CD4-positive, alpha-beta T cell treated with Interleukin-2 at 100 ng/mL for 4 hours (primary cell): Measurements from ENCODE around the gene WASF2.
"Not testable (repeated sequence)": the region's sequence is repeated elsewhere in the genome, so short reads cannot be mapped to it uniquely, and the experiment has no call there.

Experiments used
- DNase-seq: peaks from one replicate; pipeline ENCODE4 v3.0.0-alpha.2; 2020; ENCODE audit warnings: low spot score

WASF2 gene

GRCh38 chr1:27397749-27398148 lies 92.2 kb downstream of the WASF2 start:
- no peak for DNase-seq

GRCh38 chr1:27397110-27397509 lies 92.9 kb downstream of the WASF2 start:
- no peak for DNase-seq

- peak; percentile 83 for DNase-seq
Observed at GRCh38 chr1:27395441-27396195, 94.3 kb downstream of the WASF2 start.

- no peak for DNase-seq
Observed at GRCh38 chr1:27394925-27395324, 95.0 kb downstream of the WASF2 start.

GRCh38 chr1:27394282-27394658 lies 95.7 kb downstream of the WASF2 start:
- no peak for DNase-seq

- DNase-seq = no peak
Observed at GRCh38 chr1:27393641-27394281, 96.2 kb downstream of the WASF2 start.

- DNase-seq = no peak
Observed at GRCh38 chr1:27392778-27393635, 97.0 kb downstream of the WASF2 start.

GRCh38 chr1:27392096-27392777 lies 97.7 kb downstream of the WASF2 start, which contains the start of gene GPR3:
Gene GPR3 (plus strand): TSS chr1:27392622. CDS start chr1:27393799, 1,177 bp downstream.
- DNase-seq = peak; percentile 94

GRCh38 chr1:27391511-27392095 lies 98.4 kb downstream of the WASF2 start:
- DNase-seq = peak; percentile 26

GRCh38 chr1:27388337-27389005 lies 101.5 kb downstream of the WASF2 start:
- DNase-seq = peak; percentile 83

- DNase-seq = not testable (repeated sequence)
Observed at GRCh38 chr1:27384797-27385196, 105.2 kb downstream of the WASF2 start.

GRCh38 chr1:27383661-27384060 lies 106.3 kb downstream of the WASF2 start:
- DNase-seq = no peak

GRCh38 chr1:27383039-27383605 lies 106.8 kb downstream of the WASF2 start, which contains the start of gene CD164L2:
Gene CD164L2 (minus strand): TSS chr1:27383333. CDS start chr1:27383239, 94 bp downstream.
- DNase-seq = no peak

- DNase-seq = no peak
Observed at GRCh38 chr1:27381969-27382762, 107.8 kb downstream of the WASF2 start.

GRCh38 chr1:27380766-27381733 lies 108.9 kb downstream of the WASF2 start:
- no peak for DNase-seq

GRCh38 chr1:27380224-27380623 lies 109.7 kb downstream of the WASF2 start:
- no peak for DNase-seq

- no peak for DNase-seq
Observed at GRCh38 chr1:27379564-27380122, 110.3 kb downstream of the WASF2 start.
